ENCODE measurements around the gene RPS27A. TPM values are rescaled to one million over a fixed set of nuclear protein-coding genes. Genes with fewer than 3 reads are reported as not detected.

RPS27A gene
- total and polyA plus RNA-seq, 9 of the 15 experiments (the other 6 are each of a cell fraction or from before 2014, with no cell fraction given): 1,383 to 3,282 (median 2,242) TPM

DNA sequence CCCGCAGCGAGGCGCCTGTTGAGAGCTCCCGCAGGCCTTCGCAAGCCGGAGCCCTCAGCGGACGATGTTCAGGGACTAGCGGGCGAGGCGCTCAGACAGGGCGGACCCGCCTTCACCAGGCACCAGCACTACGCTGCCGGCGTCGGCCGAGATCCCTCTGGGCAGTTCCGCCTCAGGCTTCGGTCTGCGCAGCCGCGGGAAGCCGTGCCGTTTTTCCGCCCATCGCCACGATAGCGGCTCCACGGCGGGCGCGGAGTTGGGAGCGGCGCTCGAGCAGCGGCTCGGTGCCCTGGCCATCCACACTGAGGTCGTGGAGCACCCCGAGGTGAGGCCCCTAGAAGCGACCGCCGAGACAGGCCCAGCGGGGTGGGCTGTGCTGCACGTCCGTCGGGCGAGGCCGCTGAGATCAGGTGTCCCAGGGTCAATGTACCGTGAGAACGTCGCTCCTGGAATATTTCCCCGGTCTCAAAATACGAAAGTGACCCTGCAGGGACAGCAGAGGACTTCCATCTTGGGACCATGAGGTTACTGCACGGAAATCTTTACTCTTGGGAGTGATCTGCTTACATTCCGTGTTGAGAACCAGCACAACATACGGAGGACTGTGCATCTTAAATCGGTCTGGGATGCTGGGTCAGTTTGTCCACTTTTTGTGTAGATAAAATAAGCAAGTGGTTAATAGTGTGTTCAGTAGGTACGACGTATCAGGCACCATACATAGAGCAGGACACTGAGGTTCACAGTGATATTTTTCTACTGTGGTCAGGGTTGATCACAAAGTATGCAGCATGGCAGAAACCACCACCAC is 49.8 kb downstream of the RPS27A start (continued):
- TF ChIP-seq, protein P1, sequence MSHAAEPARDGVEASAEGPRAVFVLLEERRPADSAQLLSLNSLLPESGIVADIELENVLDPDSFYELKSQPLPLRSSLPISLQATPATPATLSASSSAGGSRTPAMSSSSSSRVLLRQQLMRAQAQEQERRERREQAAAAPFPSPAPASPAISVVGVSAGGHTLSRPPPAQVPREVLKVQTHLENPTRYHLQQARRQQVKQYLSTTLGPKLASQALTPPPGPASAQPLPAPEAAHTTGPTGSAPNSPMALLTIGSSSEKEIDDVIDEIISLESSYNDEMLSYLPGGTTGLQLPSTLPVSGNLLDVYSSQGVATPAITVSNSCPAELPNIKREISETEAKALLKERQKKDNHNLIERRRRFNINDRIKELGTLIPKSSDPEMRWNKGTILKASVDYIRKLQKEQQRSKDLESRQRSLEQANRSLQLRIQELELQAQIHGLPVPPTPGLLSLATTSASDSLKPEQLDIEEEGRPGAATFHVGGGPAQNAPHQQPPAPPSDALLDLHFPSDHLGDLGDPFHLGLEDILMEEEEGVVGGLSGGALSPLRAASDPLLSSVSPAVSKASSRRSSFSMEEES (CRISPR knock-in tag; IDR thresholded peaks at IDR 0.05): no peak
- TF ChIP-seq NFRKB (IDR thresholded peaks at IDR 0.05; ENCODE audit: low read depth) (peak; percentile 81), E2F3 (CRISPR knock-in tag; IDR thresholded peaks at IDR 0.05) (no peak), NCOA2 (IDR thresholded peaks at IDR 0.05; ENCODE audit: partially characterized antibody in 2 of 2) (no peak), PHTF2 (CRISPR knock-in tag; IDR thresholded peaks at IDR 0.05) (no peak), DACH1 (IDR thresholded peaks at IDR 0.05; ENCODE audit: partially characterized antibody) (no peak), ZFPM2 (CRISPR knock-in tag; IDR thresholded peaks at IDR 0.05) (no peak), TCF7 (IDR thresholded peaks at IDR 0.05; ENCODE audit: borderline replicate concordance) (no peak), NR1H2 (CRISPR knock-in tag; IDR thresholded peaks at IDR 0.05) (no peak), SREBF1 (IDR thresholded peaks at IDR 0.05; ENCODE audit: borderline replicate concordance, low read depth, low read length) (no peak), RBBP5 (IDR thresholded peaks at IDR 0.05; ENCODE audit: borderline replicate concordance, insufficient read depth, low read length, poor library complexity, severe bottlenecking) (peak; percentile 97), RNF2 (IDR thresholded peaks at IDR 0.05) (peak; percentile 86), RBM15 (IDR thresholded peaks at IDR 0.05; ENCODE audit: insufficient read depth, low read length) (no peak), CEBPG (CRISPR knock-in tag; IDR thresholded peaks at IDR 0.05) (no peak), CEBPG (tag; conservative IDR thresholded peaks at IDR 0.05 in 1 of 2, IDR thresholded peaks at IDR 0.05 in 1 of 2) (no peak), GATAD2A (IDR thresholded peaks at IDR 0.05) (no peak), SMARCA4 (IDR thresholded peaks at IDR 0.05) (no peak; the same call in 1 of the 2 replicates), MYBL2 (IDR thresholded peaks at IDR 0.05; ENCODE audit: low read depth) (no peak), MYBL2 (CRISPR knock-in tag; IDR thresholded peaks at IDR 0.05; ENCODE audit: borderline replicate concordance) (no peak), MAFK (IDR thresholded peaks at IDR 0.05; ENCODE audit: low read length) (no peak), ZNF263 (CRISPR knock-in tag; IDR thresholded peaks at IDR 0.05; ENCODE audit: borderline replicate concordance) (no peak), HEY1 (CRISPR knock-in tag; IDR thresholded peaks at IDR 0.05; ENCODE audit: borderline replicate concordance) (no peak)
- TF ChIP-seq, protein P2, sequence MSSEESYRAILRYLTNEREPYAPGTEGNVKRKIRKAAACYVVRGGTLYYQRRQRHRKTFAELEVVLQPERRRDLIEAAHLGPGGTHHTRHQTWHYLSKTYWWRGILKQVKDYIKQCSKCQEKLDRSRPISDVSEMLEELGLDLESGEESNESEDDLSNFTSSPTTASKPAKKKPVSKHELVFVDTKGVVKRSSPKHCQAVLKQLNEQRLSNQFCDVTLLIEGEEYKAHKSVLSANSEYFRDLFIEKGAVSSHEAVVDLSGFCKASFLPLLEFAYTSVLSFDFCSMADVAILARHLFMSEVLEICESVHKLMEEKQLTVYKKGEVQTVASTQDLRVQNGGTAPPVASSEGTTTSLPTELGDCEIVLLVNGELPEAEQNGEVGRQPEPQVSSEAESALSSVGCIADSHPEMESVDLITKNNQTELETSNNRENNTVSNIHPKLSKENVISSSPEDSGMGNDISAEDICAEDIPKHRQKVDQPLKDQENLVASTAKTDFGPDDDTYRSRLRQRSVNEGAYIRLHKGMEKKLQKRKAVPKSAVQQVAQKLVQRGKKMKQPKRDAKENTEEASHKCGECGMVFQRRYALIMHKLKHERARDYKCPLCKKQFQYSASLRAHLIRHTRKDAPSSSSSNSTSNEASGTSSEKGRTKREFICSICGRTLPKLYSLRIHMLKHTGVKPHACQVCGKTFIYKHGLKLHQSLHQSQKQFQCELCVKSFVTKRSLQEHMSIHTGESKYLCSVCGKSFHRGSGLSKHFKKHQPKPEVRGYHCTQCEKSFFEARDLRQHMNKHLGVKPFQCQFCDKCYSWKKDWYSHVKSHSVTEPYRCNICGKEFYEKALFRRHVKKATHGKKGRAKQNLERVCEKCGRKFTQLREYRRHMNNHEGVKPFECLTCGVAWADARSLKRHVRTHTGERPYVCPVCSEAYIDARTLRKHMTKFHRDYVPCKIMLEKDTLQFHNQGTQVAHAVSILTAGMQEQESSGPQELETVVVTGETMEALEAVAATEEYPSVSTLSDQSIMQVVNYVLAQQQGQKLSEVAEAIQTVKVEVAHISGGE (CRISPR knock-in tag; IDR thresholded peaks at IDR 0.05): peak in 1 of 3 experiments; percentile 89; a peak in 2 of 6 replicates
- TF ChIP-seq, protein P3, sequence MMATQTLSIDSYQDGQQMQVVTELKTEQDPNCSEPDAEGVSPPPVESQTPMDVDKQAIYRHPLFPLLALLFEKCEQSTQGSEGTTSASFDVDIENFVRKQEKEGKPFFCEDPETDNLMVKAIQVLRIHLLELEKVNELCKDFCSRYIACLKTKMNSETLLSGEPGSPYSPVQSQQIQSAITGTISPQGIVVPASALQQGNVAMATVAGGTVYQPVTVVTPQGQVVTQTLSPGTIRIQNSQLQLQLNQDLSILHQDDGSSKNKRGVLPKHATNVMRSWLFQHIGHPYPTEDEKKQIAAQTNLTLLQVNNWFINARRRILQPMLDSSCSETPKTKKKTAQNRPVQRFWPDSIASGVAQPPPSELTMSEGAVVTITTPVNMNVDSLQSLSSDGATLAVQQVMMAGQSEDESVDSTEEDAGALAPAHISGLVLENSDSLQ (IDR thresholded peaks at IDR 0.05): no peak
